DMS53 (cell line): ENCODE results near the gene TOP1.

Experiments used
- DNase-seq: peaks from one replicate; lab custom pipeline; 2025; lab: John Stamatoyannopoulos, UW

Gene TOP1

DNA sequence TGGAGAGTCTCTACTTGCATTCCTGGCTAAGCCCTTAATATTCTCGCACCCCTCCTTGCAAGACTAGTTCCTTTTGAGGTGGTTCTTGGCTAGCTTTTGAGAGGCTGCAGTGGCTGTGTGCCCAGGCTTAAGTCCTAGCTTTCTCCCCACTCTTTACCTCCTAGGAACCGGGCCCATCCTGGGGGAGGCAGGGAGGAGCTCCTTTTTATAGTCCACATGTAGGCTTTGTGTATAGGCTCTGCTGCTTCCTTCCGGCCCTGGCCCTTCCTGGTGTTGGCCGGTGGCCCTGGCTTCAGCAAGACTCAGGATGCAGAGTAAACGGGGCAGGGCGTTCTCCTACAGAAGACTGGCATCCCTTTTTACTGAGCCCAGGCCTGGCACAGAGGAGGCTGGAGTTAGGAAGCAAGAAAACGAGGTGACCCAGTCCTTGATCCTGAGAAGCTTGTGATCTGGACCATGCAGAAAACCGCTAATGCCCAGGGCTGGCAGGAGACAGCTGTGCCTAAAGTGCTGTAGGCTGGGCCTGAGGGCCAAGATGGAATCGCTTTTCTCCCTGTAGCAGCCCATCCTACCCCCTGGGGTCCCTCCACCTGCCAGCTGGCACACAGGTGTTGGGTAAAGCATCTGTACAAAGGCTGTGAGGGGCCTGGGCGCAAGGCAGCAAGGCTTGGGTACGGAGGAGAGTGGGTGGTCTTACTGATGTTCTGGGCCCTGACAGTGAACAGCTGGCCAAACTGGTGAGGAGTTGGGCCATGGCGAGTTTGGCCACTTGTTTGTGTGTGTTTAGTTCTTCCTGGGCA, 117.4 kb downstream of the TOP1 start:
- DNase-seq, result no peak

DNA sequence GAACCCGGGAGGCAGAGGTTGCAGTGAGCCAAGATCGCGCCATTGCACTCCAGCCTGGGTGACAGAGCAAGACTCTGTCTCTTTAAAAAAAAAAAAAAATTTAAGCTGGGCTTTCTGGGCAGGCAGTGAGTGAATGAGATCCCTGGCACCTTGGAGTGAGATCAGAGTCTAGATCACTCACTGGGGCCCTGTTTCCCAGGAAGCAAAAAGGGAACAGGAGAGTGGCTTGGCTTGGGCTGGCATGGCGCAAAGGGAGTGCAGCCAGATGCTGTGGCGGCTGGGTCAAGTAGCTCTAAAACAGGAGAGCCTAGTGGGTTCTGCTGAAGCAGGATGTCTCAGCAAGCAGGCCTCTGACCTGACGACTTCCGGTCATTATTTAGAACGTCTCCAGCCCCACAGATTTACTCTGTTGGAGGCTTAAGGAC, 119.2 kb downstream of the TOP1 start:
- no peak for DNase-seq

DNA sequence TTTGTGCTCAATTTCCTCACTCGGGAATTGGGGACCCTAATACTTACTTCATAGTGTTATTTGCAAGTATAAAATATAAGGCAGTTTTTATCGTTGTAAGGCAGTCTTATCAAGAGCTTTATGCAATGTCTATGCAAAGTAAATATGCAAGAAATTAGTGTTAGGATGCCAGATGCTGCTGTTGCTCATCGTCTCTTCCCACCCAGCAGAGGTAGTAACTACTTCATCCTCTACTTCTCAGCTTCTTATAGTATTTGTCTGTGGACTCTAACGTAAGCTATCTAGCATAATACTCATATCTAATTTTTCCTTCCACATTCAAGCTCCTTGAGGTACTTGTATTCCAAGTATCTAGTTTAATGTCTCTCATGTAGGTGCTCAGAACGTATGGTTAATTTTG, 120.3 kb downstream of the TOP1 start:
- no peak for DNase-seq

DNA sequence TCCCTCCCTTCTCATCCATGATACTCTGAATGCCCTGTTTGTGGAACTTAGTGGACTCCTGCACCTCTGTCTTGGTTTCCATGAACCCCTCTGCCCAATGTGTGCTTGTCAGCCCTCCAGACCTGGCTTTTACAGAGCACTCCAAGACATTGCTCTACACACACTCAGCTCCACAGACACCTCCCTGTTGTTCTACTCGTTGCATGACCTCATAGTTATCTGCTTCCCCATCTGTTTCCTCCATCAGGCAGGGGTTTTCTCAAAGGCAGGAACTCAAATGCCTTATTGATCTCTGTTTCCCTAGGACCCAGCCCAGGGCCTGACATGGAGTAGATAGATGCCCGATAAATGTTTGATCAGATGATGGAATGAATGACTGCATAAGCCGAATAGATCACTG, 122.0 kb downstream of the TOP1 start:
- no peak for DNase-seq

DNA sequence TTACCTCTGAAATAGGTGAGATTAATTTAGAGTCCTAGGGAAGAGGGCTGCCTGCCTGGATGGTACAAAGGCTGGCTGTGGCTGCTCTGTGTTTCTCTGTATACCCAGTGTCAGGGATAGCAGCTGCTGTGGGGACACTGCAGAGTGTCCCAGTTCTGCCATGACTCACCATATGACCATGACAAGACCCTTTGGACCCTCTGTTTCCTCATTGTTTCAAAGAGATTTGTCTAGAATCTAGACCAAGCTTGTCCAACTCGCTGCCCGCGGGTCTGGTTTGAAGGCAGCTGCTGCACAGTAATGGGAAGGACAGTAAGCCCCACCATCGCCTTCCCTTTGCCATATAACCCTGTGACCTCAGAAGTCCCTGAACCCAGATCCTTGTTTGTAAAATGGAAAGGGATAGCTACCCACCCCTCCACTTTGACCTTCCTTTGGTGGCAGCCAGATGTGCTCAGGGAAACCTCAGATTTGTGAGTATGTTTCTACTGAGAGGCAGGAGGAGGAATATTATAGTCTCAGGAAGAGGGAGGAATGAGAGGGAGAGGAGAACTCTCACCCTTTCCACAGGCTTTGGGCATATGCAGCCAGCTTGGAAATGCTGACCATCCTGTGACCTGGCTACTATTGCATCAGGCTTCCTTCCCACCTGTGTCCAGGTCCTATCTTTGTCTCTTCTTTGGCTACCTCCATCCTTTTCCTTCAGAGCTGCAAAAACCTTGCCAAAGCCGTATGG, 122.7 kb downstream of the TOP1 start:
- no peak for DNase-seq

DNA sequence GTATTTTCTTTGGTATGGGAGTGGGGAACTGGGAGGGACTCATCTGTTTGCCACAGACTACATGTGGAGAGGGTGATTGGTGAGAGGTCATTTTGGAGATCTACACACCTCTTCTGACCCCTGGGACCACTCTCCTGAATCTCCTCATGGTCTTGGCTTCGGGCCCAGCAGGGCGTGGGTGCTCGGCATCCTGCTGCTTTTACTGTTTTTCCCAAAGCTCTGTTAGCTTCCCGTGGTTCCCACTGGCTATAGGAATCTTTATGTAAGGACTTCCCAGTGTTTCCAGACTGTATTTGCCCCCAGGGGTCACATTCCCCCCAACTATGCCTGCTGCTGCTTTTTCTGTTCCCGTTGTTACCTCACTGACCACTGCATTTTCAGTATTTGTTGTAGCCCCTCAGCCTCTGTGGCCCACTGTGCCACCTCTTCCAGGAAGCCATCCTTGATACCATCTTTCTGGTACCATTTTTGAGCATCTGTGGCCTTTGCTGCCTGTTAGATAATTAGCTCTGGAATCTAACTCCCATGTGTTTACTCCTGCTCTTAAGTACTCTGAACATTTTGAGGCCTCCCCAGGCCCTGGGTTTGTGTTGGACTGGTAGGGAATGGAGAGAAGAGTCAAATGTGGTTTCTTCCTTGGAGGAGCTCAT, 123.6 kb downstream of the TOP1 start:
- DNase-seq, result no peak

DNA sequence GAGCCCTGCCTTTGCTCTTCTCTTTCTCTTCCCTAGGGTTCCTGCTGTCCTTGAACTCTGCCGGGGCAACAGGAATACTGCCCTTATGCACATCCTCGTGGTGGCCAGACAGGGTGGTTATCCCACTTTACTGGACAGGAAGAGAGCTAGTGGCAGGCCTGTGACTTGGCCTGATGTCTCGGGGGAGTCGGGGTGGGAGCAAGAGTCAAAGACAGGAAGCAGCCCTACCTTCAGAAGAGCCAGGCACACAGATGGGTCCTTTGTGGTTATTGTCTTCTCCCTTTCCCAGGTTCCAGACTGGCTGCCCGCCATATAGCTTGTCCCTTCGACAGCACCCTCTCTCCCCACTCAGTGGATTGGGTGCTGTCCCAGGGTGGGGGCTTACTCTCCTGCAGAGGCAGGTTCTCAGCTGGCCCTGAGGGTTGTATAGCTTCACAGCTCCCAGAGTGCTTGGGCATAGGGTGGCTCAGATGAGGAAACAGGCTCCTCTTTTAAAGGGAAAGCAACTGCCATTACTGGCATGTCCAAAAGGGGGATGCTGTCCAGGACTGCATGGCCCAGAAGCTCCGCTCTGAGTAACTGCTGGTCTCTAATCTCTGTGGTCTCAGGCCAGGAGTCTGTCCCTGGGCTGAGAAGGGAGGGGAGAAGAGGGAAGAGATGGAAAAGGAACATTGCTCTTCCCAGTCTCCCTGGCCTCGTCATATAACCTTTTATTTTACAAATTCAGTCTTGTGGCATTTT, 126.0 kb downstream of the TOP1 start:
- DNase-seq, result no peak

DNA sequence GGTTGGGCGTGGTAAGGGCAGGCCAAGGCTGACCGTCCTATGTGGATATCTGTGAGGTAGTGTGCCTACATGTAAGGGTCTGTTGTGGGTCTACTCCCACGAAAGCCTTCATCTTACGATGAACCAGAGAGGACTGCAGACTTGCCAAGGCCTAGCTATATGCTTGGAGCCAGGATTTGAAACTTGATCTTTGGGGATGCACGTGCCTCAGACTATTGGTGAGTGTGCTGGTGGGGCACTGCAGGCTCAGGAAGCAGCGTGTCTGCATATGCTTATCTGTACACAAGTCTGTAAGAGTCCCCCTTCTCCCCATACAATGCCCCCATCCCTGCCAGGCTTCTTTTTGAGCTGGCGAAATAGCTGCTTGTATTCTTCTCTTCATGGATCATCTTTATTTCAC, 126.6 kb downstream of the TOP1 start:
- DNase-seq, result no peak

DNA sequence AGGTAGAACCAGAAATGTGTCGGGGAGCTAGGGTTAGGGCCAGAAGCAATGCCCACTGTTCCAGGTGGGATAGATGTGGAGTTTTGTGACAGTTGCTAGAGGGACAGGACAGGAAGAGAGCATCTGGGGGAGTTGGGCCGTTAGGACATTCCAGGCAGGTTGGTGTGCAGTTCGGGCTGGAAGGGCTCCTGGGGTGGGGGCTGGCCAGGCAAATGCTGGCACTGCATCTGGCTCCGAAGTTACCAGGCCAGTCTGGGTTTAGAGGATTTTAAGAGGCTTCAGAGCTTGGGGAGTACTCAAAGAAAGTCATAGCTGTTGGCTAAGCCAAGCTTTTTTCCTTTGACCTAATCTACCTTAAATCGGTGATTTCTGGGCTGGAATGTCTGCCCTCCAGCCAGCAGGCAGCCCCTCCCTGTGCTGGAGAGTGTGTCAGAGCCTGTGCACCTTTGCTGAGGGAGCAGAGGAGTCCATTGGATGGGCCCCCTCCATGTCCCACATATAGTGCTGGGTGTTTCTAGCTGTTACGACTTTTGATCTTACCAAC, 129.5 kb downstream of the TOP1 start:
- DNase-seq, result no peak

DNA sequence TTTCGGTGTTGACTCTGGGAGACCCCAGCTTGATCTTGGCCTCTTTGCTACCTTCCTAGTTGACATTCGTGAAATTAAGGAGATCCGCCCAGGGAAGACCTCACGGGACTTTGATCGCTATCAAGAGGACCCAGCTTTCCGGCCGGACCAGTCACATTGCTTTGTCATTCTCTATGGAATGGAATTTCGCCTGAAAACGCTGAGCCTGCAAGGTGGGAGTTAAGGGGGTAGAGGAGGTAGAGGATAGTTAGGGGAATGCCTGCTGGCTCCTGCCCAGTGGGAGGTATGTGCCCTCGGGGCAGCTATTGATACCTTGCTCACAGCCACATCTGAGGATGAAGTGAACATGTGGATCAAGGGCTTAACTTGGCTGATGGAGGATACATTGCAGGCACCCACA, 130.9 kb downstream of the TOP1 start:
- no peak for DNase-seq

DNA sequence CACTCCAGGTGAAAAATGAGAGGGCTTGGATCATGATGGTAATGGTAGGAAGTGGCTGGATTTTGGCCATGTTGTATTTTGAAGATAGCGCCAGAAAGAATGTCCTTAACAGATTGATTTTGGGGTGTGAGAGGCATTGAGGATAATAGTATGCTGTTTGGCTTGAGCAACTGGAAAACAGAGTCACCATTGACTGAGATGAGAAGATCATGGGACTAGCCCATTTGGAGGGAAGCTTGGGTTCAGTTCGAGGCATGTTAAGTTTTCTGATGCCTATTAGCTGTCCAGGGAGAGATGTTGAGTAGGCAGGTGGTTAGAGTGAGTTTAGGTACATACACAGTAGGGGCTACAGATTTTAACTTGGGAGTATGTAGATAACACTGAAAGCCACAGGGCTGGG, 132.1 kb downstream of the TOP1 start:
- DNase-seq, result no peak

DNA sequence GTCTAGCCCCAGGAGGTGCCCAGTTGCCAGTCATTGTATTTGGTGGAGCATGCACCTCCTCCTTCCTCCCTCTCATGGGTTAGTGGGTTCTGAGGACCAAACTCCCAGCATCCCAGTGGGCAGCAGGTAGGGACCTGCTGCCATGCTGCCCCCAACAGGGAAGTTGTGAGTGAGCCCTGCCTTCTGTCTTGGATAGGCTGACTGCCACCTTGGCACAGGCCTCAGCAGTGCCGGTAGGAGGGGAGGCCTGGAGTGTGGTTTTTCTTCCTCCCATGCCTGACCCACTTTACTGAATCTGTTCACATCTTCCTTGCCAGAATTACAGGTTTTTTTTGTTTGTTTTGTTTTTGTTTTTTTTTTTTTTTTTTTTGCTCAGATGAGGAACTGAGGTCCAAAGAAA, 133.3 kb downstream of the TOP1 start:
- DNase-seq, result peak; percentile 25

DNA sequence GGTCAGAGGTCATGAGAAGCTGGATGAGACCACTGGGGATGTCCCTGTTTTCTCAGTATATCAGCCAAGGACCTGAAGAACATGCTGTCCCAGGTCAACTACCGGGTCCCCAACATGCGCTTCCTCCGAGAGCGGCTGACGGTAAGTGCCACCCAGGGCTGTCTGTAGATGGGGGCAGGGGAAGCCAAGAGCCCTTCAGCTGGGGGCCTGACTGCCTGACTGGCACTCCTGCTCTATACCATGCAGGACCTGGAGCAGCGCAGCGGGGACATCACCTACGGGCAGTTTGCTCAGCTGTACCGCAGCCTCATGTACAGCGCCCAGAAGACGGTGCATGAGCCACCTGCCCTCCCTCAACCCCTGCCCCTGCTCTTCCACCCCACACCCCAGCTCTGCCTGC, 133.8 kb downstream of the TOP1 start:
- no peak for DNase-seq

DNA sequence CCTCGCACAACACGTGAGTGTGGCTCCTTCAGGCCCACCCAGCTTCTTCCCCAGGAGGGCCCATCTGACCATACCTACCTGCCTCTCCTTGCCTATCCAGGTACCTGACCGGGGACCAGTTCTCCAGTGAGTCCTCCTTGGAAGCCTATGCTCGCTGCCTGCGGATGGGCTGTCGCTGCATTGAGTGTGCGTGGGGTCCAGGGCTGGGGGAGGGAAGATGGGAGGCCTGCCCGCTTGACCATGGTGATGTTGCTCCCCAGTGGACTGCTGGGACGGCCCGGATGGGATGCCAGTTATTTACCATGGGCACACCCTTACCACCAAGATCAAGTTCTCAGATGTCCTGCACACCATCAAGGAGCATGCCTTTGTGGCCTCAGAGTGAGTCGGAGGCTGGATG, 135.2 kb downstream of the TOP1 start:
- no peak for DNase-seq

DNA sequence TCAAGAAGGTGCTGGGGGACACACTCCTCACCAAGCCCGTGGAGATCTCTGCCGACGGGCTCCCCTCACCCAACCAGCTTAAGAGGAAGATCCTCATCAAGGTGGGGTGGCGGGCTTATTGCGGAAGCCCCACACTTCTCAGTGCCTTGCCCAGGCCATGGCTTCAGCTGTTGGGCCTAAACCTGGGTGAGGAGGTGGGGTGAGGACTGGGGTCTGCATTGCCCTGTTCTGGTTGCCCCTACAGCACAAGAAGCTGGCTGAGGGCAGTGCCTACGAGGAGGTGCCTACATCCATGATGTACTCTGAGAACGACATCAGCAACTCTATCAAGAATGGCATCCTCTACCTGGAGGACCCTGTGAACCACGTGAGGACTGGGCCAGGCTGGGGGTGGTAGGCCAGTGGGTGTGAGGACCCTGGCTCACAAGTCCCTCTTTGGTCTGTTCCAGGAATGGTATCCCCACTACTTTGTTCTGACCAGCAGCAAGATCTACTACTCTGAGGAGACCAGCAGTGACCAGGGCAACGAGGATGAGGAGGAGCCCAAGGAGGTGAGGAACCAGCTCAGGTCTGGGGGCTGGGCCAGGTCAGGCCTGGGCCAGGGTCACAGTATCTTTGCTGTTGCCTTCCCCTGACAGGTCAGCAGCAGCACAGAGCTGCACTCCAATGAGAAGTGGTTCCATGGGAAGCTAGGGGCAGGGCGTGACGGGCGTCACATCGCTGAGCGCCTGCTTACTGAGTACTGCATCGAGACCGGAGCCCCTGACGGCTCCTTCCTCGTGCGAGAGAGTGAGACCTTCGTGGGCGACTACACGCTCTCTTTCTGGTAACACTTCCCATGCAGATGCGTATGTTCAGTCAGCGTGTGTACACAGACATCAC, 136.6 kb downstream of the TOP1 start:
- no peak for DNase-seq

DNA sequence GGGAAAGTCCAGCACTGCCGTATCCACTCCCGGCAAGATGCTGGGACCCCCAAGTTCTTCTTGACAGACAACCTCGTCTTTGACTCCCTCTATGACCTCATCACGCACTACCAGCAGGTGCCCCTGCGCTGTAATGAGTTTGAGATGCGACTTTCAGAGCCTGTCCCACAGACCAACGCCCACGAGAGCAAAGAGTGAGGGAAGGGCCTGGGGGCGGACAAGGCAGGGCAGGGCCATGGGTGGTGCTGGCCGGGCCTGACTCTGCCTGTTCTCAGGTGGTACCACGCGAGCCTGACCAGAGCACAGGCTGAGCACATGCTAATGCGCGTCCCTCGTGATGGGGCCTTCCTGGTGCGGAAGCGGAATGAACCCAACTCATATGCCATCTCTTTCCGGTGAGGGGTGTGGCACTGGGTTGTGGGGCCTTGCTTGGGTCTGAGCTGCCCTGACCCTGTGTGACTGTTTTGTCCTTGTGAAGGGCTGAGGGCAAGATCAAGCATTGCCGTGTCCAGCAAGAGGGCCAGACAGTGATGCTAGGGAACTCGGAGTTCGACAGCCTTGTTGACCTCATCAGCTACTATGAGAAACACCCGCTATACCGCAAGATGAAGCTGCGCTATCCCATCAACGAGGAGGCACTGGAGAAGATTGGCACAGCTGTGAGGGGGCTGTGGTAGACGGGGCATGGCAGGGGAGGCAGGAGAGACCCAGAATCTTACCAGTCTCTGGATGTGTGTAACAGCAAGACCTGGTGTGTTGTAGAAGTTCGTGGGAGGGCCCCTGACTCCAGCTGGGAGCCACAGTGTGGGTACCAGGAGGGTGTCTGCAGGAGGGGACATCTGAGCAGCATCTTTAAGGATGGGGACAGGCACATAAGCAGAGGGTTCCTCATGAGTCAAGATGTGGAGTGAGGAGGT, 137.8 kb downstream of the TOP1 start:
- no peak for DNase-seq

DNA sequence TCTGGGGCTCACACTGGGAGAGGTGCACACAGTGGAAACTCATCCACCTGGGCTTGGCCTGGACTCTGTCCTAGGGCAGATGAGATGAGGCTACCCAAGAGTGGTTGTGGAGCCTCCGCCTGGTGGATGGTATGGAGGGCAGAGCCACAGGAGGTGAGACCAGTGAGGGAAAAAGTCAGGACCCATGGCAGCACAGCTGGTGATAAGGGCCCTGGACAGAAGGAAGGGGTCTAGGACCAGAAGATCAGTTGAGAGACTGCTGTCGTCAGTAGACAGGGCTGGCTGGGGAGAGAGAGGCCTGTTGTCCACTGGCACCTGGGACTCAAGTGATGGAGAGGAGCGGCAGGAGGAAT, 138.5 kb downstream of the TOP1 start:
- no peak for DNase-seq

DNA sequence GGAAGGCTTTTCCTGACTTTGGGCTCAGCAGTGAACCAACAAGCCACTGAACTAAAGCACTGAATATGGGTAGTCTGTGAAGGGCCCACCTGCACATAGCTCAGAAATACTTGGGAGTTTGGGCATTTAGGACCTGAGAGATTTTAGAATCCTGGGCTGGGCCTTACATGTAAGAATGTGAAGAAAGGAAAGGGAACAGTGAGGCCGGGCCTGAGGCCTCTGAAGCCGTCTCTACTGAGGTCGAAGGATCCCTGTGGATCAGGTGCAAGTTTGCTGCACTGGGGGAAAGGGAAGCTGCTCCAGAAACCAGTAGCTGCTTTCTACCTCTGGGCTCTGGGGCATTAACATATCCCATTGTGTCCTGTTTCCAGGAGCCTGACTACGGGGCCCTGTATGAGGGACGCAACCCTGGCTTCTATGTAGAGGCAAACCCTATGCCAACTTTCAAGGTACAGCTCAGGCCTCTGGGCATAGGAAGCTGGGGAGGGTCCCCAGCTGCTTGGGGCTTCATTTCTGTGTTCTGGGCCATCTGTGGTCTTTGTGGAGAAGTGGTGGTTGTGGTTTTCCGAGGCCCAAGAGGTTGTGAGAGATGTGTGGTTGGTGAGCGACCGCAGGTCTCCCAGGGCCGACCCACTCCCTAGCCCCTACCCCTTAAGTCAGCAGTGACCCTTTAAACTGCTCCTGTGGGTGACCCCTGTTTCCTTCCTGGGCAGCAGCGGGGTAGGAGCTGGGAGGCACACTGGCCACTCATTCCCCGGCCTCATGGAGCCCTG, 139.0 kb downstream of the TOP1 start:
- no peak for DNase-seq
